GM19397 (cell line): ENCODE measurements around the gene WDR90.
"Not testable (repeated sequence)": the region's sequence is repeated elsewhere in the genome, so short reads cannot be mapped to it uniquely, and the experiment has no call there.

ENCODE experiments used
- ATAC-seq: cut with Tn5 transposase; IDR thresholded peaks from one replicate; pipeline ENCODE4 v1.9.1; 2021; ENCODE audit warnings: mild to moderate bottlenecking, moderate library complexity; ENCODE audit not compliant: unreplicated experiment

Gene WDR90

GRCh38 chr16:704552-705380 lies 55.6 kb downstream of the WDR90 start:
- ATAC-seq, result no peak

- no peak for ATAC-seq
Measured at GRCh38 chr16:705431-706188, 56.4 kb downstream of the WDR90 start, which contains the start of gene FBXL16. TSS of gene FBXL16 (minus strand) at chr16:705801. CDS start at chr16:697405, 8,396 bp downstream.

GRCh38 chr16:706189-707061 lies 57.3 kb downstream of the WDR90 start:
- no peak for ATAC-seq

- ATAC-seq, result no peak
Measured at GRCh38 chr16:707062-707538, 57.9 kb downstream of the WDR90 start.

- ATAC-seq, result no peak
Measured at GRCh38 chr16:708019-708418, 58.9 kb downstream of the WDR90 start.

GRCh38 chr16:708959-709358 lies 59.8 kb downstream of the WDR90 start:
- ATAC-seq, result no peak

GRCh38 chr16:709566-710499 lies 60.7 kb downstream of the WDR90 start:
- ATAC-seq, result no peak

GRCh38 chr16:710500-711075 lies 61.4 kb downstream of the WDR90 start:
- no peak for ATAC-seq

- no peak for ATAC-seq
Measured at GRCh38 chr16:711084-711483, 61.9 kb downstream of the WDR90 start.

GRCh38 chr16:711548-712320 lies 62.6 kb downstream of the WDR90 start:
- ATAC-seq, result no peak

- not testable (repeated sequence) for ATAC-seq
Measured at GRCh38 chr16:712740-713250, 63.6 kb downstream of the WDR90 start.

- no peak for ATAC-seq
Measured at GRCh38 chr16:714079-714478, 64.9 kb downstream of the WDR90 start.

GRCh38 chr16:714558-715476 lies 65.7 kb downstream of the WDR90 start, which contains the start of gene METRN:
TSS of gene METRN (plus strand) at chr16:715118. CDS start at chr16:715290, 172 bp downstream.
- peak; percentile 71 for ATAC-seq

GRCh38 chr16:715477-716199 lies 66.5 kb downstream of the WDR90 start:
- peak; percentile 26 for ATAC-seq

GRCh38 chr16:716200-716568 lies 67.0 kb downstream of the WDR90 start:
- no peak for ATAC-seq

- ATAC-seq, result no peak
Measured at GRCh38 chr16:716768-717325, 67.7 kb downstream of the WDR90 start.
